ENCODE results near the gene DDOST. TPM values are rescaled to one million over a fixed set of nuclear protein-coding genes. Genes with fewer than 3 reads are reported as not detected.

DDOST gene
- polyA plus RNA-seq, 1 donor: 124 TPM

GRCh38 chr1:20658166-20658915 is 2.8 kb downstream of the DDOST start:
- DNase-seq: no peak

- no peak for DNase-seq
These were observed 4.1 kb downstream of the DDOST start for GRCh38 chr1:20657024-20657423.

GRCh38 chr1:20654104-20654690 is 7.0 kb downstream of the DDOST start:
- DNase-seq: no peak

GRCh38 chr1:20652300-20652699 is 8.9 kb downstream of the DDOST start:
- no peak for DNase-seq

- DNase-seq: no peak
These were observed 12.2 kb downstream of the DDOST start for GRCh38 chr1:20648946-20649345.

- DNase-seq: no peak
These were observed 12.7 kb downstream of the DDOST start for GRCh38 chr1:20648438-20648837.

GRCh38 chr1:20645414-20645813 is 15.8 kb downstream of the DDOST start:
- DNase-seq: no peak

GRCh38 chr1:20644416-20644815 is 16.8 kb downstream of the DDOST start:
- no peak for DNase-seq

- no peak for DNase-seq
These were observed 18.1 kb downstream of the DDOST start for GRCh38 chr1:20643080-20643479.

GRCh38 chr1:20641975-20642374 is 19.2 kb downstream of the DDOST start:
- no peak for DNase-seq

GRCh38 chr1:20640183-20640597 is 21.0 kb downstream of the DDOST start:
- peak; percentile 49 for DNase-seq

GRCh38 chr1:20636785-20637347 is 24.3 kb downstream of the DDOST start:
- no peak for DNase-seq

- no peak for DNase-seq
These were observed 26.5 kb downstream of the DDOST start for GRCh38 chr1:20634594-20635084.

GRCh38 chr1:20634065-20634593 is 27.0 kb downstream of the DDOST start:
- no peak for DNase-seq

GRCh38 chr1:20633190-20634064 is 27.7 kb downstream of the DDOST start, which contains the start of gene PINK1:
Gene PINK1, plus strand, starts transcription at chr1:20633458. Its CDS starts 91 bp downstream, at chr1:20633549.
- DNase-seq: peak; percentile 72

- no peak for DNase-seq
These were observed 28.8 kb downstream of the DDOST start for GRCh38 chr1:20632386-20632785.

GRCh38 chr1:20630729-20631128 is 30.4 kb downstream of the DDOST start:
- DNase-seq: no peak

GRCh38 chr1:20626524-20626923 is 34.6 kb downstream of the DDOST start:
- DNase-seq: no peak

- no peak for DNase-seq
These were observed 35.1 kb downstream of the DDOST start for GRCh38 chr1:20626098-20626427.

GRCh38 chr1:20625176-20626097 is 35.7 kb downstream of the DDOST start:
- DNase-seq: no peak

- DNase-seq: no peak
These were observed 36.5 kb downstream of the DDOST start for GRCh38 chr1:20624709-20625108.
